Upper lobe of left lung (tissue), 4 donors: Measurements from ENCODE around the gene WIF1.

Source experiments
- EP300 ChIP-seq, 4 donors: sonication (generic); formaldehyde crosslinking; IDR thresholded peaks; one replicate each; pipeline ENCODE4 v1.5.1; 2017; ENCODE audit warnings: antibody characterized with exemption in 4 of 4, control low read depth in 2 of 4
- POLR2A ChIP-seq, 4 donors: fragments of 450-650 bp; IDR thresholded peaks; one replicate each; pipeline ENCODE4 v1.5.1; 2016 to 2017; ENCODE audit warnings: antibody characterized with exemption in 4 of 4, mild to moderate bottlenecking in 2 of 4
- POLR2AphosphoS5 ChIP-seq, 2 donors: sonication (generic); formaldehyde crosslinking; IDR thresholded peaks; one replicate each; pipeline ENCODE4 v1.5.1; 2017; ENCODE audit warnings: antibody characterized with exemption in 2 of 2
- TF ChIP-seq, protein P1 (sequence below), 6 experiments: fragments of 450-650 bp in 4 of 6; fragments of 200-600 bp in 2 of 6; sonication (generic) in 2 of 6; IDR thresholded peaks; one replicate each; pipeline ENCODE4 v1.5.1; 2016 to 2019; ENCODE audit warnings: antibody characterized with exemption in 6 of 6

DNA sequence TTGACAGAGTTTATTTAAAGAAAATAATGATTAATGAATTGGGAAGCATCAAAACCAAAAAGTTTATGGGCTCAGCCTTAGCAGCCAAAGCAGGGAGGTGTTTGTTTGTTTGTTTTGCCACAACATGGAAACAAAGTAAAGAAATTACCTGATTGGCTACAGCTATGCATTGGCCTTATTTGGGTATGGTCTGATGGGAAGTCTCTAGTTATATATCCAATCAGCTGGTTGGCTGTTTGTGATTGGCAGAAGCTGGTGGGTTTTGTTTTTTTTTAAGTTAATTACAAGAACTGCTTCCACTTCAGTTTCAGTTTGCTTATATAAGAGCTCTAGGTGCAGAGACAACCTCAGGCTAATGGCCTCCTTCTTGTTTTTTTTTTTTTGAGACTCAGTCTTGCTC is 43.7 kb upstream of the WIF1 start:
- TF ChIP-seq, protein P1, sequence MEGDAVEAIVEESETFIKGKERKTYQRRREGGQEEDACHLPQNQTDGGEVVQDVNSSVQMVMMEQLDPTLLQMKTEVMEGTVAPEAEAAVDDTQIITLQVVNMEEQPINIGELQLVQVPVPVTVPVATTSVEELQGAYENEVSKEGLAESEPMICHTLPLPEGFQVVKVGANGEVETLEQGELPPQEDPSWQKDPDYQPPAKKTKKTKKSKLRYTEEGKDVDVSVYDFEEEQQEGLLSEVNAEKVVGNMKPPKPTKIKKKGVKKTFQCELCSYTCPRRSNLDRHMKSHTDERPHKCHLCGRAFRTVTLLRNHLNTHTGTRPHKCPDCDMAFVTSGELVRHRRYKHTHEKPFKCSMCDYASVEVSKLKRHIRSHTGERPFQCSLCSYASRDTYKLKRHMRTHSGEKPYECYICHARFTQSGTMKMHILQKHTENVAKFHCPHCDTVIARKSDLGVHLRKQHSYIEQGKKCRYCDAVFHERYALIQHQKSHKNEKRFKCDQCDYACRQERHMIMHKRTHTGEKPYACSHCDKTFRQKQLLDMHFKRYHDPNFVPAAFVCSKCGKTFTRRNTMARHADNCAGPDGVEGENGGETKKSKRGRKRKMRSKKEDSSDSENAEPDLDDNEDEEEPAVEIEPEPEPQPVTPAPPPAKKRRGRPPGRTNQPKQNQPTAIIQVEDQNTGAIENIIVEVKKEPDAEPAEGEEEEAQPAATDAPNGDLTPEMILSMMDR (IDR thresholded peaks at IDR 0.05), result no peak
- TF ChIP-seq POLR2AphosphoS5 (IDR thresholded peaks at IDR 0.05) (no peak), POLR2A (IDR thresholded peaks at IDR 0.05) (no peak), EP300 (IDR thresholded peaks at IDR 0.05) (no peak)
